Measurements from ENCODE around the gene LARGE1.

The LARGE1 gene

GRCh38 chr22:33515795-33516194 lies 404.5 kb downstream of the LARGE1 start:
- Histone ChIP-seq H3K4me3 (ENCODE audit: low read depth, low read length) (no peak overlapping the region), H3K27me3 (no peaks in the 10 kb centered on the region), H3K4me1 (no peaks in the 10 kb centered on the region), H3K36me3 (no peaks in the 10 kb centered on the region), H3K9me3 (no peaks in the 10 kb centered on the region; the same call in 1 of the 2 replicates)
- TF ChIP-seq CTCF (IDR thresholded peaks at IDR 0.05; ENCODE audit: low read depth, low read length), result no peak
- DNase-seq, result no peak

- DNase-seq, result no peak
- Histone ChIP-seq H3K4me1 (no peaks in the 10 kb centered on the region), H3K36me3 (no peaks in the 10 kb centered on the region), H3K4me3 (ENCODE audit: low read depth, low read length) (no peak overlapping the region), H3K27me3 (no peaks in the 10 kb centered on the region), H3K9me3 (no peaks in the 10 kb centered on the region; the same call in 1 of the 2 replicates)
- no peak for TF ChIP-seq CTCF (IDR thresholded peaks at IDR 0.05; ENCODE audit: low read depth, low read length)
Observed at GRCh38 chr22:33513388-33514338, 406.6 kb downstream of the LARGE1 start.

GRCh38 chr22:33512908-33513307 lies 407.4 kb downstream of the LARGE1 start:
- no peak for TF ChIP-seq CTCF (IDR thresholded peaks at IDR 0.05; ENCODE audit: low read depth, low read length)
- H3K36me3 ChIP-seq, result no peaks in the 10 kb centered on the region
- H3K9me3 ChIP-seq, result no peaks in the 10 kb centered on the region
- DNase-seq, result no peak
- H3K27me3 ChIP-seq, result no peaks in the 10 kb centered on the region
- H3K4me1 ChIP-seq, result no peaks in the 10 kb centered on the region
- no peak overlapping the region for H3K4me3 ChIP-seq (ENCODE audit: low read depth, low read length)

- Histone ChIP-seq H3K4me3 (ENCODE audit: low read depth, low read length) (no peak overlapping the region), H3K36me3 (no peaks in the 10 kb centered on the region), H3K4me1 (no peaks in the 10 kb centered on the region), H3K9me3 (no peaks in the 10 kb centered on the region), H3K27me3 (no peaks in the 10 kb centered on the region)
- DNase-seq, result no peak
- no peak for TF ChIP-seq CTCF (IDR thresholded peaks at IDR 0.05; ENCODE audit: low read depth, low read length)
Observed at GRCh38 chr22:33510429-33510904, 409.8 kb downstream of the LARGE1 start.

GRCh38 chr22:33504941-33505625 lies 415.2 kb downstream of the LARGE1 start:
- Histone ChIP-seq H3K36me3 (no peaks in the 10 kb centered on the region), H3K27me3 (no peaks in the 10 kb centered on the region), H3K4me3 (ENCODE audit: low read depth, low read length) (no peak overlapping the region), H3K9me3 (no peaks in the 10 kb centered on the region; the same call in 1 of the 2 replicates), H3K4me1 (no peaks in the 10 kb centered on the region)
- TF ChIP-seq CTCF (IDR thresholded peaks at IDR 0.05; ENCODE audit: low read depth, low read length), result no peak
- no peak for DNase-seq

Data from BE2C (cell line).